Measurements from ENCODE around the gene TRABD.

DNA sequence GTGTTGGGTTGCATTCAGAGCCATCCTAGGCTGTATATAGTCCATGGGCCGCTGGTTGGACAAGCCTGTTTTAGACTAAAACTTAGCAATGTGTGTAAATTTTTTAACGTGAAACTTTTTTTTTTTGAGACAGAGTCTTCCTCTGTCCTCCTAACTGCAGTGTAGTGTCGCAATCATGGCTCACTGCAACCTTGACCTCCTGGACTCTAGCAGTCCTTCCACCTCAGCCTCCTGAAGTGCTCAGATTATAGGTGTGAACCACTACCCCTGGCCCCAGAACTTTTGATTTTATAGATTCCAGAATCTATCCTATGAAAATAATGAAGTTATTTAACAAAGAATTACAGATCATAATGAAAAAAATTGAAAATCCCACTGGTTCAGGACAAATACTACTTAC, 45.1 kb upstream of the TRABD start:
- TF ChIP-seq, protein P1, sequence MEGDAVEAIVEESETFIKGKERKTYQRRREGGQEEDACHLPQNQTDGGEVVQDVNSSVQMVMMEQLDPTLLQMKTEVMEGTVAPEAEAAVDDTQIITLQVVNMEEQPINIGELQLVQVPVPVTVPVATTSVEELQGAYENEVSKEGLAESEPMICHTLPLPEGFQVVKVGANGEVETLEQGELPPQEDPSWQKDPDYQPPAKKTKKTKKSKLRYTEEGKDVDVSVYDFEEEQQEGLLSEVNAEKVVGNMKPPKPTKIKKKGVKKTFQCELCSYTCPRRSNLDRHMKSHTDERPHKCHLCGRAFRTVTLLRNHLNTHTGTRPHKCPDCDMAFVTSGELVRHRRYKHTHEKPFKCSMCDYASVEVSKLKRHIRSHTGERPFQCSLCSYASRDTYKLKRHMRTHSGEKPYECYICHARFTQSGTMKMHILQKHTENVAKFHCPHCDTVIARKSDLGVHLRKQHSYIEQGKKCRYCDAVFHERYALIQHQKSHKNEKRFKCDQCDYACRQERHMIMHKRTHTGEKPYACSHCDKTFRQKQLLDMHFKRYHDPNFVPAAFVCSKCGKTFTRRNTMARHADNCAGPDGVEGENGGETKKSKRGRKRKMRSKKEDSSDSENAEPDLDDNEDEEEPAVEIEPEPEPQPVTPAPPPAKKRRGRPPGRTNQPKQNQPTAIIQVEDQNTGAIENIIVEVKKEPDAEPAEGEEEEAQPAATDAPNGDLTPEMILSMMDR (IDR thresholded peaks at IDR 0.05), result no peak
- TF ChIP-seq POLR2AphosphoS5 (IDR thresholded peaks at IDR 0.05), result no peak

Measured in sigmoid colon (tissue), 4 donors.